HUES48 (cell line): ENCODE results near the gene PLXNA1.

Source experiments
- H3K27ac ChIP-seq: one replicate; pipeline ENCODE4 v1.7.0; 2013; ENCODE audit warnings: low read depth, low read length, inconsistent platforms
- H3K27me3 ChIP-seq: 2 replicates; pipeline ENCODE4 v1.6.1; 2013; ENCODE audit warnings: mild to moderate bottlenecking, low read length; ENCODE audit not compliant: control insufficient read depth, insufficient read depth
- H3K36me3 ChIP-seq: 2 replicates; pipeline ENCODE4 v1.6.1; 2013; ENCODE audit warnings: low read length; ENCODE audit not compliant: control insufficient read depth, insufficient read depth
- H3K4me1 ChIP-seq: 2 replicates; pipeline ENCODE4 v1.6.1; 2013; ENCODE audit warnings: mild to moderate bottlenecking, low read length; ENCODE audit not compliant: control insufficient read depth, insufficient read depth
- H3K4me3 ChIP-seq: 2 replicates; pipeline ENCODE4 v1.5.1; 2013; ENCODE audit warnings: mild to moderate bottlenecking, low read depth, low read length
- H3K9ac ChIP-seq: 2 replicates; pipeline ENCODE4 v1.6.1; 2013; ENCODE audit warnings: mild to moderate bottlenecking, low read depth, low read length, moderate library complexity
- H3K9me3 ChIP-seq: 2 replicates; pipeline ENCODE4 v1.6.1; 2013; ENCODE audit warnings: low read length; ENCODE audit not compliant: control insufficient read depth, insufficient read depth

PLXNA1 gene

GRCh38 chr3:127004641-127005397 lies 21.9 kb downstream of the PLXNA1 start:
- peaks cover 13% of the 10 kb centered on the region for H3K4me1 ChIP-seq
- no peaks in the 10 kb centered on the region for H3K27me3 ChIP-seq
- H3K9me3 ChIP-seq, result no peaks in the 10 kb centered on the region
- no peak overlapping the region for H3K9ac ChIP-seq
- H3K27ac ChIP-seq, result no peak overlapping the region
- H3K4me3 ChIP-seq, result no peak overlapping the region
- peaks cover 36% of the 10 kb centered on the region for H3K36me3 ChIP-seq

- Histone ChIP-seq H3K4me3 (no peak overlapping the region), H3K36me3 (peaks cover 36% of the 10 kb centered on the region), H3K27ac (no peak overlapping the region), H3K27me3 (no peaks in the 10 kb centered on the region), H3K4me1 (peaks cover 13% of the 10 kb centered on the region), H3K9me3 (no peaks in the 10 kb centered on the region), H3K9ac (no peak overlapping the region)
Measured at GRCh38 chr3:127005864-127006500, 23.1 kb downstream of the PLXNA1 start.

- Histone ChIP-seq H3K27me3 (no peaks in the 10 kb centered on the region), H3K4me3 (no peak overlapping the region), H3K9me3 (no peaks in the 10 kb centered on the region), H3K9ac (no peak overlapping the region), H3K27ac (no peak overlapping the region), H3K36me3 (peaks cover 42% of the 10 kb centered on the region), H3K4me1 (peaks cover 7% of the 10 kb centered on the region)
Measured at GRCh38 chr3:127006781-127007436, 24.0 kb downstream of the PLXNA1 start.

- Histone ChIP-seq H3K27ac (no peak overlapping the region), H3K4me3 (no peak overlapping the region), H3K4me1 (no peaks in the 10 kb centered on the region), H3K9me3 (no peaks in the 10 kb centered on the region), H3K27me3 (no peaks in the 10 kb centered on the region), H3K36me3 (peaks cover 54% of the 10 kb centered on the region), H3K9ac (no peak overlapping the region)
Measured at GRCh38 chr3:127008236-127008635, 25.3 kb downstream of the PLXNA1 start.

GRCh38 chr3:127009531-127009930 lies 26.6 kb downstream of the PLXNA1 start:
- H3K36me3 ChIP-seq, result peaks cover 57% of the 10 kb centered on the region
- H3K9me3 ChIP-seq, result no peaks in the 10 kb centered on the region
- no peaks in the 10 kb centered on the region for H3K27me3 ChIP-seq
- H3K4me3 ChIP-seq, result no peak overlapping the region
- no peaks in the 10 kb centered on the region for H3K4me1 ChIP-seq
- no peak overlapping the region for H3K9ac ChIP-seq
- H3K27ac ChIP-seq, result no peak overlapping the region

- H3K36me3 ChIP-seq, result peaks cover 63% of the 10 kb centered on the region
- no peaks in the 10 kb centered on the region for H3K9me3 ChIP-seq
- no peak overlapping the region for H3K9ac ChIP-seq
- no peak overlapping the region for H3K27ac ChIP-seq
- no peak overlapping the region for H3K4me3 ChIP-seq
- H3K4me1 ChIP-seq, result no peaks in the 10 kb centered on the region
- no peaks in the 10 kb centered on the region for H3K27me3 ChIP-seq
Measured at GRCh38 chr3:127011270-127011992, 28.5 kb downstream of the PLXNA1 start.

- H3K4me3 ChIP-seq, result no peak overlapping the region
- no peaks in the 10 kb centered on the region for H3K4me1 ChIP-seq
- H3K27ac ChIP-seq, result no peak overlapping the region
- H3K9me3 ChIP-seq, result no peaks in the 10 kb centered on the region
- H3K27me3 ChIP-seq, result no peaks in the 10 kb centered on the region
- H3K9ac ChIP-seq, result no peak overlapping the region
- peaks cover 65% of the 10 kb centered on the region for H3K36me3 ChIP-seq
Measured at GRCh38 chr3:127012091-127012490, 29.2 kb downstream of the PLXNA1 start.

- Histone ChIP-seq H3K27me3 (no peaks in the 10 kb centered on the region), H3K4me3 (no peak overlapping the region), H3K27ac (no peak overlapping the region), H3K36me3 (peaks cover 66% of the 10 kb centered on the region), H3K9ac (no peak overlapping the region), H3K4me1 (no peaks in the 10 kb centered on the region), H3K9me3 (no peaks in the 10 kb centered on the region)
Measured at GRCh38 chr3:127013181-127013580, 30.3 kb downstream of the PLXNA1 start.

GRCh38 chr3:127013758-127014535 lies 31.0 kb downstream of the PLXNA1 start:
- Histone ChIP-seq H3K36me3 (peaks cover 73% of the 10 kb centered on the region), H3K9me3 (no peaks in the 10 kb centered on the region), H3K9ac (no peak overlapping the region), H3K27ac (no peak overlapping the region), H3K4me1 (no peaks in the 10 kb centered on the region), H3K4me3 (no peak overlapping the region), H3K27me3 (no peaks in the 10 kb centered on the region)

- Histone ChIP-seq H3K9ac (no peak overlapping the region), H3K9me3 (no peaks in the 10 kb centered on the region), H3K4me1 (no peaks in the 10 kb centered on the region), H3K27ac (no peak overlapping the region), H3K4me3 (no peak overlapping the region), H3K27me3 (no peaks in the 10 kb centered on the region), H3K36me3 (peaks cover 79% of the 10 kb centered on the region)
Measured at GRCh38 chr3:127014536-127015281, 31.8 kb downstream of the PLXNA1 start.
